ENCODE results near the gene OR10A4. TPM values are rescaled to one million over a fixed set of nuclear protein-coding genes. Genes with fewer than 3 reads are reported as not detected.
"Not testable (repeated sequence)": the region's sequence is repeated elsewhere in the genome, so short reads cannot be mapped to it uniquely, and the experiment has no call there.

OR10A4 gene
- total and polyA plus RNA-seq, 9 donors = not detected

- intact Hi-C loops (cut with DNase I) = no loop called here
- TF ChIP-seq EP300 (IDR thresholded peaks at IDR 0.05) (no peak), POLR2A (IDR thresholded peaks at IDR 0.05) (no peak)
- TF ChIP-seq, protein P1, sequence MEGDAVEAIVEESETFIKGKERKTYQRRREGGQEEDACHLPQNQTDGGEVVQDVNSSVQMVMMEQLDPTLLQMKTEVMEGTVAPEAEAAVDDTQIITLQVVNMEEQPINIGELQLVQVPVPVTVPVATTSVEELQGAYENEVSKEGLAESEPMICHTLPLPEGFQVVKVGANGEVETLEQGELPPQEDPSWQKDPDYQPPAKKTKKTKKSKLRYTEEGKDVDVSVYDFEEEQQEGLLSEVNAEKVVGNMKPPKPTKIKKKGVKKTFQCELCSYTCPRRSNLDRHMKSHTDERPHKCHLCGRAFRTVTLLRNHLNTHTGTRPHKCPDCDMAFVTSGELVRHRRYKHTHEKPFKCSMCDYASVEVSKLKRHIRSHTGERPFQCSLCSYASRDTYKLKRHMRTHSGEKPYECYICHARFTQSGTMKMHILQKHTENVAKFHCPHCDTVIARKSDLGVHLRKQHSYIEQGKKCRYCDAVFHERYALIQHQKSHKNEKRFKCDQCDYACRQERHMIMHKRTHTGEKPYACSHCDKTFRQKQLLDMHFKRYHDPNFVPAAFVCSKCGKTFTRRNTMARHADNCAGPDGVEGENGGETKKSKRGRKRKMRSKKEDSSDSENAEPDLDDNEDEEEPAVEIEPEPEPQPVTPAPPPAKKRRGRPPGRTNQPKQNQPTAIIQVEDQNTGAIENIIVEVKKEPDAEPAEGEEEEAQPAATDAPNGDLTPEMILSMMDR (IDR thresholded peaks at IDR 0.05) = no peak
- Histone ChIP-seq H3K9me3 (no peaks in the 10 kb centered on the region), H3K27ac (no peak overlapping the region), H3K36me3 (no peaks in the 10 kb centered on the region), H3K4me3 (no peak overlapping the region), H3K27me3 (no peaks in the 10 kb centered on the region), H3K4me1 (ENCODE audit: insufficient read depth) (no peaks in the 10 kb centered on the region)
- DNase-seq = no peak
- 79 to 92% (median 84%) methylated on average over 2 of the region's 2 CpGs for WGBS, 3 donors
Measured at GRCh38 chr11:6875761-6876160, 664 bp upstream of the OR10A4 start.

- DNase-seq = no peak
- H3K4me3 ChIP-seq = no peak overlapping the region
- H3K4me1 ChIP-seq (ENCODE audit: insufficient read depth) = no peaks in the 10 kb centered on the region
- no peak overlapping the region for H3K27ac ChIP-seq
- intact Hi-C loops (cut with DNase I) = no loop called here
- H3K36me3 ChIP-seq = no peaks in the 10 kb centered on the region
- TF ChIP-seq POLR2A (IDR thresholded peaks at IDR 0.05) = no peak
- TF ChIP-seq, protein P1 (IDR thresholded peaks at IDR 0.05) = no peak
- no peak for TF ChIP-seq EP300 (IDR thresholded peaks at IDR 0.05)
- no peaks in the 10 kb centered on the region for H3K27me3 ChIP-seq
- 82 to 89% (median 89%) methylated on average over 3 of the region's 3 CpGs for WGBS, 3 donors
- H3K9me3 ChIP-seq = no peaks in the 10 kb centered on the region
Measured at GRCh38 chr11:6876914-6877313, 489 bp downstream of the OR10A4 start.

DNA sequence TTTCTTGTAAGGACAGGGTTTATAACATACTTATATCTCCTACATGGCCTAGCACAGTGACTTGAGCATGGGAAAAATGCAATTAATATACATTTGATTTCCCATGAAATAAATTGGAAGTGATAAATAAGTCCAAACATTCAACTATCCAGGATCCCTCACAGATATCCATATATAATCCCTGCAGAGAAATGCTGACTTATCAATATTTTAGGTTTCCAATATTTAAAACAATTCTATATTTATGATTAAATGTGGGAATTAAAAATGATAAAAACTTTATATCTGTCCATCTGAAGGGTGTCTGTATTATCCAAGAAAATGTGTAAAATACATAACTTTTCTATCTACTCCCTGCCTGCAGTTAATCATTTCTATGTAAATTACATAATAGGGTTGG, 6.3 kb downstream of the OR10A4 start:
- TF ChIP-seq, protein P1 (IDR thresholded peaks at IDR 0.05) = no peak
- TF ChIP-seq EP300 (IDR thresholded peaks at IDR 0.05) = no peak
- TF ChIP-seq POLR2A (IDR thresholded peaks at IDR 0.05) = no peak
- Histone ChIP-seq H3K9me3 (no peaks in the 10 kb centered on the region), H3K4me3 (no peak overlapping the region), H3K27me3 (no peaks in the 10 kb centered on the region), H3K4me1 (ENCODE audit: insufficient read depth) (no peaks in the 10 kb centered on the region), H3K36me3 (no peaks in the 10 kb centered on the region), H3K27ac (no peak overlapping the region)
- intact Hi-C loops (cut with DNase I) = no loop called here
- DNase-seq = no peak

DNA sequence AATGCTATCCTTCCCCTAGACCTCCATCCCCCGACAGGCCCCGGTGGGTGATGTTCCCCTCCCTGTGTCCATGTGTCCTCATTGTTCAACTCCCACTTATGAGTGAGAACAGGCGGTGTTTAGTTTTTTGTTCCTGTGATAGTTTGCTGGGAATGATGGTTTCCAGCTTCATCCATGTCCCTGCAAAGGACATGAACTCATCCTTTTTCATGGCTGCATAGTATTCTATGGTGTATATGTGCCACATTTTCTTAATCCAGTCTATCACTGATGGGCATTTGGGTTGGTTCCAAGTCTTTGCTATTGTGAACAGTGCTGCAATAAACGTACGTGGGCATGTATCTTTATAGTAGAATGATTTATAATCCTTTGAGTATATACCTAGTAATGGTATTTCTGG, 11.3 kb downstream of the OR10A4 start:
- H3K27ac ChIP-seq; H3K4me1 ChIP-seq (ENCODE audit: insufficient read depth); H3K9me3 ChIP-seq; intact Hi-C loops (cut with DNase I); H3K36me3 ChIP-seq; DNase-seq; H3K27me3 ChIP-seq; H3K4me3 ChIP-seq: not testable (repeated sequence)
- WGBS, 3 donors = 84 to 92% (median 88%) methylated on average over 5 of the region's 5 CpGs

- H3K4me3 ChIP-seq = no peak overlapping the region
- no peaks in the 10 kb centered on the region for H3K4me1 ChIP-seq (ENCODE audit: insufficient read depth)
- no peaks in the 10 kb centered on the region for H3K27me3 ChIP-seq
- no peak overlapping the region for H3K27ac ChIP-seq
- TF ChIP-seq EP300 (IDR thresholded peaks at IDR 0.05) (no peak), POLR2A (IDR thresholded peaks at IDR 0.05) (no peak)
- TF ChIP-seq, protein P1 (IDR thresholded peaks at IDR 0.05) = no peak
- DNase-seq = no peak
- WGBS, 3 donors = 80 to 90% (median 88%) methylated on average over 4 of the region's 4 CpGs
- H3K36me3 ChIP-seq = no peaks in the 10 kb centered on the region
- intact Hi-C loops (cut with DNase I) = no loop called here
- H3K9me3 ChIP-seq = no peaks in the 10 kb centered on the region
Measured at GRCh38 chr11:6888830-6889229, 12.4 kb downstream of the OR10A4 start.

All from ovary (tissue), 9 donors.